GM10266 (cell line): ENCODE results near the gene KPNB1.

Experiments used
- DNase-seq: peaks from one replicate; pipeline ENCODE4 v3.0.0; 2012; ENCODE audit errors: extremely low spot score
- TF ChIP-seq, protein P1 (sequence below): IDR thresholded peaks from 2 replicates; pipeline ENCODE4 v1.5.1; 2012; ENCODE audit warnings: mild to moderate bottlenecking, low read depth; ENCODE audit not compliant: control insufficient read depth, insufficient read depth; ENCODE audit errors: missing control alignments

The KPNB1 gene

DNA sequence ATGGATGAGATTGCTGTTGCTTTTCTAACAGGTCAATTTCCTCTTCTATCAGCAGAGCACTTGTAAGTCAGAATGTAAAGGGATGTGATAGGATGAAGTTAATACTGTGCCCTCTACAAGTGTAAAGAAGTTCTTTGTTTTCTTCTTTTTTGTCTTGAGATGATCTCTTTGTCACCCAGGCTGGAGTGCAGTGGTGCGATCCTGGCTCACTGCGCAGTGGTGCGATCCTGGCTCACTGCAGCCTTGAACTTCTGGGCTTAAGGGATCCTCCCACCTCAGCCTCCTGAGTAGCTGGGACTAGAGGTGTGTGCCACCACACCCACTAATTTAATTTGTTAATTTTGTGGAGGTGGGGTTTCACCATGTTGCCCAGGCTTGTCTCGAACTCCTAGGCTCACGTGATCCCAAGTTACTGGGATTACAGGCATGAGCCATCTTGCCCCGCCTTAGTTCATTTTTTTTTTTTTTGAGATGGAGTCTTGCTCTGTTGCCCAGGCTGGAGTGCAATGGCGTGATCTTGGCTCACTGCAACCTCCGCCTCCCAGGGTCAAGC, 21.6 kb upstream of the KPNB1 start:
- DNase-seq: no peak
- TF ChIP-seq, protein P1, sequence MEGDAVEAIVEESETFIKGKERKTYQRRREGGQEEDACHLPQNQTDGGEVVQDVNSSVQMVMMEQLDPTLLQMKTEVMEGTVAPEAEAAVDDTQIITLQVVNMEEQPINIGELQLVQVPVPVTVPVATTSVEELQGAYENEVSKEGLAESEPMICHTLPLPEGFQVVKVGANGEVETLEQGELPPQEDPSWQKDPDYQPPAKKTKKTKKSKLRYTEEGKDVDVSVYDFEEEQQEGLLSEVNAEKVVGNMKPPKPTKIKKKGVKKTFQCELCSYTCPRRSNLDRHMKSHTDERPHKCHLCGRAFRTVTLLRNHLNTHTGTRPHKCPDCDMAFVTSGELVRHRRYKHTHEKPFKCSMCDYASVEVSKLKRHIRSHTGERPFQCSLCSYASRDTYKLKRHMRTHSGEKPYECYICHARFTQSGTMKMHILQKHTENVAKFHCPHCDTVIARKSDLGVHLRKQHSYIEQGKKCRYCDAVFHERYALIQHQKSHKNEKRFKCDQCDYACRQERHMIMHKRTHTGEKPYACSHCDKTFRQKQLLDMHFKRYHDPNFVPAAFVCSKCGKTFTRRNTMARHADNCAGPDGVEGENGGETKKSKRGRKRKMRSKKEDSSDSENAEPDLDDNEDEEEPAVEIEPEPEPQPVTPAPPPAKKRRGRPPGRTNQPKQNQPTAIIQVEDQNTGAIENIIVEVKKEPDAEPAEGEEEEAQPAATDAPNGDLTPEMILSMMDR: no peak

- no peak for DNase-seq
- TF ChIP-seq, protein P1: no peak
These were observed 19.9 kb upstream of the KPNB1 start for GRCh38 chr17:47629826-47630225.

GRCh38 chr17:47630614-47631013, 19.1 kb upstream of the KPNB1 start:
- TF ChIP-seq, protein P1: no peak
- no peak for DNase-seq

- DNase-seq: no peak
- TF ChIP-seq, protein P1: no peak
These were observed 16.7 kb upstream of the KPNB1 start for GRCh38 chr17:47632991-47633390.

DNA sequence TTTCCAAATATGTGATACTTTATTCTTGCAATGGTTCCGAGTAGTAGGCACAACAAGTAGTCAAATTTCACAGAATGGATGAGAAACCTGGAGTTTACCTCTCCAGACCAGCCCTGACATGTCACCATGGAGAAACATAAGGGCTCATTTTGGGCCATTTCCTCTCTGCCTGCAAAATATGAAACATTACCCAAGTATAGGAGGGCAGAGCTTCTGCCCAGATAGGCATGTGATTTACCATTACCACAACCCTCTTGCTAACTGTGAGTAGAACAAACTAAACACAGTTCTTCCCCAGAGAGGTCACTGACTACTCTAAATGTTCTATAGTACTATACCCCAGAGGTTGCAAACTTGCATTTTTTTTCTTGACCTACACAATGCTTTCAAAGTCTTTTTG, 15.7 kb upstream of the KPNB1 start:
- DNase-seq: no peak
- TF ChIP-seq, protein P1: no peak

DNA sequence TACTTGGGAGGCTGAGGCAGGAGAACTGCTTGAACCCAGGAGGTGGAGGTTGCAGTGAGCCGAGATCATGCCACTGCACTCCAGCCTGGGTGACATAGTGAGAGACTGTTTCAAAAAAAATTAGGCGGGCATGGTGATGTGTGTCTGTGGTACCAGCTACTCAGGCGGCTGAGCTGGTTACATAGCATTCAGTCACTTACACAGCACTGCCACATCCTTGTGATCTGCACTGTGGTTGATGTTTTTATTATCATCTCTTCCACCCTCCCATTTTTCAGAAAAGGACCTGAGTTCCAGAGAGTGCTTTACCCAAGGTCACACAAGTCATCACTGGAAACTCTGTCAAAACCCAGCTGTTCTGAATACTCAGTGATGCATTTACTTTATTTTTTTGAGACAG, 14.8 kb upstream of the KPNB1 start:
- TF ChIP-seq, protein P1: no peak
- no peak for DNase-seq

- DNase-seq: no peak
- TF ChIP-seq, protein P1: no peak
These were observed 14.0 kb upstream of the KPNB1 start for GRCh38 chr17:47635734-47636133.
